ENCODE data around the gene STX10.

- no peak for TF ChIP-seq TP53 (CRISPR knock-in tag; IDR thresholded peaks at IDR 0.05)
- TF ChIP-seq CTCF (IDR thresholded peaks at IDR 0.05), result no peak
- TF ChIP-seq USF2 (CRISPR knock-in tag; IDR thresholded peaks at IDR 0.05), result peak; percentile 67
- no peak for TF ChIP-seq ZNF263 (CRISPR knock-in tag; IDR thresholded peaks at IDR 0.05; ENCODE audit: low read depth)
- TF ChIP-seq ARID4B (CRISPR knock-in tag; IDR thresholded peaks at IDR 0.05; ENCODE audit: borderline replicate concordance), result peak; percentile 72; the same call in 1 of the 2 replicates
- TF ChIP-seq RELA (CRISPR knock-in tag; IDR thresholded peaks at IDR 0.05; ENCODE audit: borderline replicate concordance), result no peak
- TF ChIP-seq JUN (CRISPR knock-in tag; IDR thresholded peaks at IDR 0.05), result no peak
- TF ChIP-seq ATF1 (CRISPR knock-in tag; IDR thresholded peaks at IDR 0.05), result no peak
- TF ChIP-seq ATF6 (CRISPR knock-in tag; IDR thresholded peaks at IDR 0.05), result no peak
- no peak for TF ChIP-seq STAT6 (CRISPR knock-in tag; conservative IDR thresholded peaks at IDR 0.05; ENCODE audit: low read depth)
- TF ChIP-seq E2F4 (CRISPR knock-in tag; IDR thresholded peaks at IDR 0.05; ENCODE audit: borderline replicate concordance, low read depth), result no peak
- TF ChIP-seq PREB (CRISPR knock-in tag; IDR thresholded peaks at IDR 0.05; ENCODE audit: borderline replicate concordance), result no peak
Measured at GRCh38 chr19:13150187-13150930, at the start of gene STX10, which contains the start of gene IER2.

Data from WTC11 (cell line).